K562 (cell line): ENCODE data around the gene NEMP2. TPM values are rescaled to one million over a fixed set of nuclear protein-coding genes. Genes with fewer than 3 reads are reported as not detected.

Experiments used
- ATAC-seq: fragments of 200-7000 bp; cut with Tn5 transposase; 3 replicates; pipeline ENCODE4 v1.9.1; 2020; ENCODE audit warnings: moderate library complexity
- BruUV-seq: library from RNA; stranded (reverse); fragments of 400-500 nt; replicated peaks from 2 replicates; lab custom pipeline; 2021; lab: Mats Ljungman, UMichigan
- CTCF ChIA-PET: fragments of 300-600 bp; formaldehyde crosslinking; extraction: SDS; loops from one replicate; lab custom pipeline; 2021; ENCODE audit warnings: low intra/inter-chr PET ratio; lab: Yijun Ruan, JAX
- POLR2A ChIA-PET: fragments of 300-600, 350-650 bp; sonication (Branson Sonifier 250); formaldehyde crosslinking; extraction: SDS; loops from one replicate; lab custom pipeline; 2021; ENCODE audit warnings: antibody characterized with exemption, inconsistent platforms; lab: Yijun Ruan, JAX
- DNase-seq, 4 experiments: peaks; one replicate each; pipeline versions ENCODE4 v3.0.0 to v3.0.0-alpha.2; 2011 to 2018; ENCODE audit warnings: low spot score in 3 of 4, mixed read lengths in 3 of 4; ENCODE audit errors: extremely low read depth in 1 of 4
- FAIRE-seq: peaks from 2 replicates; lab custom pipeline; 2011; peaks lifted over from hg19 to GRCh38; lab: Jason Lieb, UNC
- H2AFZ ChIP-seq: 2 replicates; pipeline ENCODE4 v1.6.0; 2011; ENCODE audit warnings: low read depth, low read length, control low read depth, inconsistent platforms
- H3K27ac ChIP-seq: fragments of 200-600 bp; 3 replicates; pipeline ENCODE4 v1.8.0; 2011; ENCODE audit warnings: low read depth, mild to moderate bottlenecking, control low read depth, inconsistent platforms, low read length, moderate library complexity, mixed read lengths; ENCODE audit errors: extremely low read depth
- H3K27me3 ChIP-seq, 2 experiments: fragments of 300-600 bp in 1 of 2; 2 replicates in 1 of 2; 3 replicates in 1 of 2; pipeline versions ENCODE4 v1.6.0 to v1.8.0; 2011; ENCODE audit warnings: inconsistent platforms in 2 of 2, low read length in 2 of 2, mild to moderate bottlenecking in 1 of 2, mixed read lengths in 1 of 2, moderate library complexity in 1 of 2; ENCODE audit not compliant: control insufficient read depth in 2 of 2, insufficient read depth in 2 of 2
- H3K36me3 ChIP-seq: fragments of 300-600 bp; 3 replicates; pipeline ENCODE4 v1.8.0; 2011; ENCODE audit warnings: mild to moderate bottlenecking, low read length, inconsistent platforms; ENCODE audit not compliant: control insufficient read depth, insufficient read depth
- H3K4me1 ChIP-seq, 2 experiments: fragments of 200-600 bp in 1 of 2; replicated peaks in 1 of 2; 2 replicates in 1 of 2; 3 replicates in 1 of 2; pipeline versions ENCODE4 v1.5.1 to v1.8.0; 2011; ENCODE audit warnings: inconsistent platforms in 2 of 2, low read length in 2 of 2, mild to moderate bottlenecking in 1 of 2, mixed read lengths in 1 of 2, moderate library complexity in 1 of 2; ENCODE audit not compliant: control insufficient read depth in 2 of 2, insufficient read depth in 2 of 2
- H3K4me2 ChIP-seq: 2 replicates; pipeline ENCODE4 v1.6.1; 2011; ENCODE audit warnings: low read length, control low read depth, inconsistent platforms, mixed read lengths; ENCODE audit not compliant: insufficient read depth
- H3K4me3 ChIP-seq: fragments of 200-600 bp; sonication (generic), shearing (Covaris generic); 2 replicates; pipeline ENCODE4 v1.5.1; 2016; ENCODE audit warnings: control low read depth, inconsistent platforms
- H3K79me2 ChIP-seq: fragments of 200-600 bp; 3 replicates; pipeline ENCODE4 v1.8.0; 2011; ENCODE audit warnings: low read length, inconsistent platforms; ENCODE audit not compliant: control insufficient read depth, insufficient read depth
- H3K9ac ChIP-seq, 2 experiments: 2 replicates each; pipeline versions ENCODE4 v1.6.0 to v1.6.1; 2011; ENCODE audit warnings: low read depth in 2 of 2, low read length in 2 of 2, control low read depth in 1 of 2, inconsistent platforms in 1 of 2, mild to moderate bottlenecking in 1 of 2, mixed read lengths in 1 of 2; ENCODE audit not compliant: insufficient read depth in 1 of 2
- H3K9me1 ChIP-seq: one replicate; pipeline ENCODE4 v1.6.0; 2011; ENCODE audit warnings: inconsistent platforms, mild to moderate bottlenecking, low read length, moderate library complexity; ENCODE audit not compliant: control insufficient read depth, insufficient read depth
- H3K9me3 ChIP-seq: replicated peaks from 2 replicates; pipeline ENCODE4 v1.5.1; 2011; ENCODE audit warnings: low read depth, low read length, inconsistent platforms; ENCODE audit not compliant: control insufficient read depth, insufficient read depth
- H4K20me1 ChIP-seq: replicated peaks from 2 replicates; pipeline ENCODE4 v1.6.1; 2011; ENCODE audit warnings: low read length, inconsistent platforms, mixed read lengths; ENCODE audit not compliant: control insufficient read depth, insufficient read depth
- ADNP ChIP-seq: fragments of 200-800 bp; sonication (Bioruptor generic); IDR thresholded peaks from 2 replicates; pipeline ENCODE4 v1.6.1; 2016; ENCODE audit warnings: missing genetic modification characterization, missing compliant biosample characterization
- FOXJ2 ChIP-seq: fragments of 200-800 bp; sonication (Bioruptor generic); IDR thresholded peaks from 2 replicates; pipeline ENCODE4 v1.6.1; 2016; ENCODE audit warnings: missing genetic modification characterization, missing compliant biosample characterization
- RFX1 ChIP-seq: fragments of 450-650 bp; IDR thresholded peaks from 2 replicates; pipeline ENCODE4 v1.6.1; 2016; ENCODE audit warnings: mild to moderate bottlenecking, moderate library complexity
- SIX5 ChIP-seq, 2 experiments: IDR thresholded peaks; 2 replicates each; pipeline ENCODE4 v1.6.1; 2011; ENCODE audit warnings: low read length in 2 of 2, borderline replicate concordance in 1 of 2, low read depth in 1 of 2, mild to moderate bottlenecking in 1 of 2, moderate library complexity in 1 of 2; ENCODE audit not compliant: insufficient read depth in 1 of 2
- TAF9B ChIP-seq: fragments of 450-650 bp; IDR thresholded peaks from 2 replicates; pipeline ENCODE4 v1.6.1; 2018; ENCODE audit warnings: mild to moderate bottlenecking; ENCODE audit not compliant: partially characterized antibody
- WGBS: fragments of 100-300 bp; shearing (Covaris generic); methylation state at CpG from one replicate; pipeline ENCODE4 v1.1.6; 2016; ENCODE audit warnings: low coverage, mixed read lengths; ENCODE audit not compliant: insufficient coverage; ENCODE audit errors: missing lambda C conversion rate; 5-methylcytosine and 5-hydroxymethylcytosine counted together
- in situ Hi-C: fragments of 300-500 bp; cut with MboI; formaldehyde crosslinking; loops from 4 replicates; pipeline ENCODE4 v1.15.0; 2018; ENCODE audit warnings: inconsistent platforms, mixed read lengths
- intact Hi-C: fragments of 100-400 bp; cut with micrococcal nuclease; formaldehyde crosslinking; loops from 2 replicates; pipeline ENCODE4 v1.14.2; 2022
- polyA plus RNA-seq, 8 experiments: library from polyadenylated mRNA; depleted of rRNA in 4 of 8; stranded (reverse) in 5 of 8; unstranded in 3 of 8; fragments of >200 nt; fragmentation: Nextera tagmentation in 2 of 8; fragmentation: Illumina TruSeq in 1 of 8; extraction: Ambion mirVana in 2 of 8; extraction: Trizol in 1 of 8; gene quantifications; 2 replicates each; pipeline versions ENCODE4 v1.2.1 to v1.2.3, GENCODE V29; 2011 to 2014; ENCODE audit warnings: inconsistent platforms in 1 of 8, missing spikeins in 1 of 8
- total RNA-seq, 7 experiments: library from RNA; depleted of rRNA in 6 of 7; stranded (reverse); fragments of >200 nt in 6 of 7; fragmentation: Illumina TruSeq in 2 of 7; extraction: Trizol in 2 of 7; gene quantifications; 2 replicates each; pipeline versions ENCODE4 v1.2.1 to v1.2.3, GENCODE V29; 2011 to 2021; ENCODE audit warnings: low replicate concordance in 1 of 7

The NEMP2 gene
- total and polyA plus RNA-seq, 9 of the 15 experiments (the other 6 are each of a cell fraction or from before 2014, with no cell fraction given), result 0.32 to 3.0 (median 1.7) TPM

DNA sequence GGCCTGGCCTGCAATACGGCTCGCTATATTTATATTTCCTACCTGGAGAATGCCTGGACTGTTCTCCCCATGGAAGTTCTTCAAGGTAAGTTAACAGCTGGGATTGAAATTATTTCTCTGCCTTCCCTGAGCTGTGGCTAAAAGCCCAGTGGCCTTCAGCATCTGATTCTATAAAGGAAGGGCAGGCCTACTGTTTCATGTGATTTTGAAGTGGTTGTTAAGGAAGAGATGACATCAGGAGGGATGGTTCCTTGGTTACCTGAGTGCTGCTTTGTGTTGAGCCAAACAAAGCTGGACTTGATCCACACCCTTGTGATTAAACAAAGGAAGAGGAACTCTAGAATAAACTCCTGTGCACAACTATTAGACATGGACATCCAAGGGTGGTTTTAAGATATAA is 64.8 kb downstream of the NEMP2 start:
- no TSS peak for BruUV-seq
- POLR2A ChIA-PET, result interaction anchor here (1.0 to 1.7 kb wide), 2 partner anchors 10 to 17 kb away, joined by 4 to 9 read pairs; no protein-coding TSS in a partner anchor
- CTCF ChIA-PET, result no interaction called here
- ATAC-seq (peak; percentile 63), FAIRE-seq (no peak), DNase-seq (peak; percentile 17 to 42 (median 33))
- Histone ChIP-seq H3K4me2 (no peak overlapping the region), H3K4me3 (no peak overlapping the region), H3K27ac (peak overlapping the region; percentile 22; the same call in 1 of the 3 replicates), H3K9me1 (no peaks in the 10 kb centered on the region), H2AFZ (no peak overlapping the region), H3K36me3 (no peaks in the 10 kb centered on the region), H3K4me1 (peaks cover 16 to 43% of the 10 kb centered on the region in 2 experiments), H3K79me2 (no peaks in the 10 kb centered on the region; the same call in 2 of the 3 replicates), H4K20me1 (no peaks in the 10 kb centered on the region), H3K9ac (no peak overlapping the region), H3K27me3 (no peaks in the 10 kb centered on the region), H3K9me3 (peaks cover 3% of the 10 kb centered on the region; the same call in 1 of the 2 replicates)
- 76% methylated on average over 2 of the region's 2 CpGs for WGBS
- intact Hi-C loops, result loop anchor here (10.0 kb wide), 1 partner anchor 65 kb away; the partner anchor contains the start of gene MFSD6
- TF ChIP-seq SIX5 (IDR thresholded peaks at IDR 0.05; ENCODE audit: borderline replicate concordance in 1 of 2, insufficient read depth in 1 of 2, low read depth in 1 of 2, low read length in 2 of 2) (no peak), FOXJ2 (tag) (peak; percentile 98), RFX1 (peak; percentile 42), ADNP (tag) (no peak), TAF9B (no peak)
- in situ Hi-C loops, result no loop called here
